Chondrocyte (in vitro differentiated cells): Measurements from ENCODE around the gene PCBD1. TPM values are rescaled to one million over a fixed set of nuclear protein-coding genes. Genes with fewer than 3 reads are reported as not detected.
A peak's percentile ranks its signal among the peaks of the same experiment; 100 is the strongest.

ENCODE experiments used
- DNase-seq: peaks from one replicate; pipeline ENCODE4 v3.0.0; 2021; ENCODE audit warnings: mixed read lengths, low spot score
- H3K27ac Mint-ChIP-seq: one replicate; pipeline ENCODE4 v1.8.0; 2021; ENCODE audit warnings: mild to moderate bottlenecking, moderate library complexity, mixed read lengths; ENCODE audit not compliant: unreplicated experiment
- H3K27me3 Mint-ChIP-seq: 2 replicates; pipeline ENCODE4 v1.8.0; 2021; ENCODE audit warnings: low read depth, mixed read lengths
- H3K36me3 Mint-ChIP-seq: 2 replicates; pipeline ENCODE4 v1.8.0; 2021; ENCODE audit warnings: low read depth, mixed read lengths
- H3K4me1 Mint-ChIP-seq: 2 replicates; pipeline ENCODE4 v1.8.0; 2021; ENCODE audit warnings: low read depth, mild to moderate bottlenecking, mixed read lengths
- H3K4me3 Mint-ChIP-seq: one replicate; pipeline ENCODE4 v1.8.0; 2021; ENCODE audit warnings: mild to moderate bottlenecking, moderate library complexity, mixed read lengths; ENCODE audit not compliant: unreplicated experiment
- H3K9me3 Mint-ChIP-seq: 2 replicates; pipeline ENCODE4 v1.8.0; 2021; ENCODE audit warnings: low read depth, mixed read lengths
- CTCF ChIP-seq: fragments of 200-600 bp; sonication (generic); IDR thresholded peaks from 2 replicates; pipeline ENCODE4 v1.5.0; 2021; ENCODE audit warnings: antibody characterized with exemption, mild to moderate bottlenecking, moderate library complexity
- total RNA-seq: library from RNA; stranded (reverse); gene quantifications from 3 replicates; pipeline ENCODE4 v1.2.1, GENCODE V29; 2021

The PCBD1 gene
- total RNA-seq, 1 donor from 2014 or later = 49.3 TPM

DNA sequence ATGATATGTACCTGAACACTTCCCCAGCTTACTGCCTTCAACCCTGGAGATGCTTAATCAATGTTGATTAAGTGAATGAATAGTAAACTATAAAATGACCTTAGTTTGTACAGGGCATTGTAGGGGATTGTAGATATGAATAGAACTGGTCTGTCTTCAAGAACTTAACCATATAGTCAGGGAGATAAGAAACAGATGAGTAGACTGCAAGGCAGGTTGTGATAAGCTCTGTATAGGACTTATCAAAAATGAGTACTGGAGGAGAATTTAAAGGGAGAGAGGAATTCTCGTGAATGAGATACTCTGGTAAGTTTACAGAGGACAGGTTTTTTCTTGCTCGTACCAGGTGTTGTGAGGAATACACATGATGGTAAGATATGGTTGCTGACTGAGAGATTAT is 45.0 kb downstream of the PCBD1 start:
- Mint-ChIP-seq H3K27me3 (no peaks in the 10 kb centered on the region), H3K36me3 (peaks cover 16% of the 10 kb centered on the region), H3K27ac (no peak overlapping the region), H3K9me3 (no peaks in the 10 kb centered on the region), H3K4me1 (peaks cover 22% of the 10 kb centered on the region), H3K4me3 (no peak overlapping the region)
- DNase-seq = no peak
- TF ChIP-seq CTCF = no peak

- Mint-ChIP-seq H3K27me3 (no peaks in the 10 kb centered on the region), H3K27ac (no peak overlapping the region), H3K36me3 (peaks cover 19% of the 10 kb centered on the region), H3K9me3 (no peaks in the 10 kb centered on the region), H3K4me1 (peaks cover 23% of the 10 kb centered on the region), H3K4me3 (no peak overlapping the region)
- no peak for DNase-seq
- no peak for TF ChIP-seq CTCF
Observed at GRCh38 chr10:70840836-70841235, 47.5 kb downstream of the PCBD1 start.

GRCh38 chr10:70838270-70838805 is 50.0 kb downstream of the PCBD1 start:
- no peak for DNase-seq
- no peak overlapping the region for H3K4me3 Mint-ChIP-seq
- TF ChIP-seq CTCF = no peak
- peaks cover 9% of the 10 kb centered on the region for H3K36me3 Mint-ChIP-seq
- no peaks in the 10 kb centered on the region for H3K9me3 Mint-ChIP-seq
- H3K4me1 Mint-ChIP-seq = peaks cover 40% of the 10 kb centered on the region
- H3K27ac Mint-ChIP-seq = no peak overlapping the region
- H3K27me3 Mint-ChIP-seq = no peaks in the 10 kb centered on the region

DNA sequence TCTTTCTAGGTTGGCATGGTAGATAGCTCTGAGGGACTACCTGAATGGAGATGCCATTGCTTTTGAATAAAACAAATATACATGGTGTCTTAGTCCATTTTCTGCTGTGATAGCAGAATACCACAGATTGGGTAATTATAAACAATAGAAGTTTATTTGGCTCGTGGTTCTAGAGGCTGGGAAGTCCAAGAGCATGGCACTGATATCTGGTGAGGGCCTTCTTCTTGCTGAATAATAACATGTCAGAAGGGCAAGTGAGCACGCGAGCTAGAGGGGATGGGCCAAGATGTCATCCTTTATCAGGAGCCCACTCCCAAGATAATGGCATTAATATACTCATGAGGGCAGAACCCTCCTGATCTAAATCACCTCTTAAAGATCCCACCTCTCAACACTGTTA is 50.7 kb downstream of the PCBD1 start:
- Mint-ChIP-seq H3K27ac (no peak overlapping the region), H3K36me3 (peaks cover 6% of the 10 kb centered on the region), H3K4me1 (peaks cover 47% of the 10 kb centered on the region), H3K27me3 (no peaks in the 10 kb centered on the region), H3K9me3 (no peaks in the 10 kb centered on the region), H3K4me3 (no peak overlapping the region)
- no peak for DNase-seq
- TF ChIP-seq CTCF = no peak

GRCh38 chr10:70836319-70836718 is 52.0 kb downstream of the PCBD1 start:
- Mint-ChIP-seq H3K27ac (peak overlapping the region; percentile 93), H3K4me3 (no peak overlapping the region)

More at GRCh38 chr10:70836319-70836718, 52.0 kb downstream of the PCBD1 start:
- Mint-ChIP-seq H3K27me3 (no peaks in the 10 kb centered on the region), H3K36me3 (peaks cover 6% of the 10 kb centered on the region), H3K9me3 (no peaks in the 10 kb centered on the region), H3K4me1 (peaks cover 60% of the 10 kb centered on the region)
- DNase-seq = no peak
- no peak for TF ChIP-seq CTCF
